Kidney epithelial cell (primary cell): Measurements from ENCODE around the gene ITPK1. TPM values are rescaled to one million over a fixed set of nuclear protein-coding genes. Genes with fewer than 3 reads are reported as not detected.

ENCODE experiments used
- DNase-seq: peaks from one replicate; pipeline ENCODE4 v3.0.0-alpha.2; 2010; ENCODE audit warnings: low read depth
- H3K27me3 ChIP-seq: 2 replicates; pipeline ENCODE4 v1.6.0; 2011; ENCODE audit warnings: low read length; ENCODE audit not compliant: control insufficient read depth, insufficient read depth
- H3K36me3 ChIP-seq: 2 replicates; pipeline ENCODE4 v1.5.1; 2011; ENCODE audit warnings: low read length; ENCODE audit not compliant: control insufficient read depth, insufficient read depth
- H3K4me3 ChIP-seq: 2 replicates; pipeline ENCODE4 v1.5.1; 2011; ENCODE audit warnings: low read depth, mild to moderate bottlenecking, control low read depth, low read length
- CTCF ChIP-seq: IDR thresholded peaks from 2 replicates; pipeline ENCODE4 v1.5.1; 2011; ENCODE audit warnings: mild to moderate bottlenecking, moderate library complexity, low read length, control low read depth, inconsistent platforms; ENCODE audit not compliant: insufficient read depth, poor library complexity, severe bottlenecking
- total RNA-seq: library from RNA; depleted of rRNA; stranded (reverse); fragments of >200 nt; gene quantifications from 2 replicates; pipeline ENCODE4 v1.2.3, GENCODE V29; 2015

The ITPK1 gene
- total RNA-seq, 1 donor from 2014 or later: 21.3 TPM

GRCh38 chr14:93029417-93029816 lies 86.3 kb downstream of the ITPK1 start:
- H3K36me3 ChIP-seq: no peaks in the 10 kb centered on the region
- DNase-seq: no peak
- H3K27me3 ChIP-seq: no peaks in the 10 kb centered on the region
- no peak for TF ChIP-seq CTCF
- H3K4me3 ChIP-seq: no peak overlapping the region

GRCh38 chr14:93028724-93029076 lies 87.0 kb downstream of the ITPK1 start:
- TF ChIP-seq CTCF: no peak
- no peak overlapping the region for H3K4me3 ChIP-seq
- no peak for DNase-seq
- no peaks in the 10 kb centered on the region for H3K36me3 ChIP-seq
- H3K27me3 ChIP-seq: no peaks in the 10 kb centered on the region

- Histone ChIP-seq H3K27me3 (no peaks in the 10 kb centered on the region), H3K4me3 (no peak overlapping the region), H3K36me3 (no peaks in the 10 kb centered on the region)
- no peak for TF ChIP-seq CTCF
- DNase-seq: no peak
Observed at GRCh38 chr14:93027810-93028723, 87.7 kb downstream of the ITPK1 start.

- DNase-seq: no peak
- Histone ChIP-seq H3K4me3 (no peak overlapping the region), H3K27me3 (no peaks in the 10 kb centered on the region), H3K36me3 (no peaks in the 10 kb centered on the region)
- no peak for TF ChIP-seq CTCF
Observed at GRCh38 chr14:93026339-93026738, 89.4 kb downstream of the ITPK1 start.

DNA sequence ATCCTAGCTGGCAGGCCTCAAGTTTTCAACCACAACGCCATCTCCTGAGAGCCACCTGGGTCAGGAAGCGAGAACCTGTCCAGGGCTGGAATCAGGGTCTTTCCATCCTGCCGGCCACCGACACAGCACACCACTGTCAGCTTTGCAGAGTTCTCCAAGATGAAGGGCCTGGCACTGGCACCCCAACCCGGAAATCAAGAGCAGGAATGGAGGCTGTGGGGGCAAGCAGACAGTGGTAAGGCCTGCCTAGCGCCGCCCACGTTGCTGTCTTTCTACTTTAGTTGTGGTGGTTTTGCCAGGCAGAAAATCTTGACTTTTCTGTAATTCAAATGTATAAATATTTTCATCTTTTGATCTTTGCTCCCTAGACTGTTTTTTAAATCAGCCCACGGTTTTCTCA lies 90.7 kb downstream of the ITPK1 start:
- H3K27me3 ChIP-seq: no peaks in the 10 kb centered on the region
- no peak for DNase-seq
- no peaks in the 10 kb centered on the region for H3K36me3 ChIP-seq
- no peak overlapping the region for H3K4me3 ChIP-seq
- no peak for TF ChIP-seq CTCF

- no peaks in the 10 kb centered on the region for H3K36me3 ChIP-seq
Observed at GRCh38 chr14:93024493-93024892, 91.2 kb downstream of the ITPK1 start.

More at GRCh38 chr14:93024493-93024892, 91.2 kb downstream of the ITPK1 start:
- H3K4me3 ChIP-seq: no peak overlapping the region
- no peaks in the 10 kb centered on the region for H3K27me3 ChIP-seq
- no peak for TF ChIP-seq CTCF
- DNase-seq: no peak
